Mucosa of descending colon (tissue), 3 donors: ENCODE results near the gene S100A6. TPM values are rescaled to one million over a fixed set of nuclear protein-coding genes. Genes with fewer than 3 reads are reported as not detected.

Experiments
- ATAC-seq: fragments of 200-7000 bp; cut with Tn5 transposase; one replicate; pipeline ENCODE4 v1.9.1; 2020; ENCODE audit warnings: mild to moderate bottlenecking, moderate library complexity
- DNase-seq, 3 donors: peaks; one replicate each; pipeline ENCODE4 v3.0.0-alpha.2; 2020
- H3K36me3 ChIP-seq: fragments of 200-600 bp; one replicate; pipeline ENCODE4 v1.8.0; 2021; ENCODE audit warnings: low read depth, mild to moderate bottlenecking
- H3K4me1 ChIP-seq: fragments of 200-600 bp; one replicate; pipeline ENCODE4 v1.8.0; 2021; ENCODE audit warnings: low read depth, mild to moderate bottlenecking
- H3K4me3 ChIP-seq: fragments of 200-600 bp; one replicate; pipeline ENCODE4 v1.8.0; 2021; ENCODE audit warnings: mild to moderate bottlenecking
- H3K9me3 ChIP-seq: fragments of 200-600 bp; one replicate; pipeline ENCODE4 v1.8.0; 2021; ENCODE audit warnings: mild to moderate bottlenecking
- intact Hi-C, 2 donors: fragments of 100-400 bp; cut with DNase I in 1 of 2; cut with micrococcal nuclease in 1 of 2; formaldehyde crosslinking; loops; one replicate each; pipeline versions ENCODE4 v1.11.0 to v1.11.1; 2022; cut with DNase I, micrococcal nuclease
- total RNA-seq, 3 donors: library from RNA; stranded (reverse); fragmentation: NEBNext Ultra II Directional in 2 of 3; extraction: Animal tissue kit (Norgen Biotek cat#: 25700) in 2 of 3; gene quantifications; one replicate each; pipeline versions ENCODE4 v1.2.1 to v1.2.4, GENCODE V29; 2021 to 2023
- TF ChIP-seq, protein P1 (sequence below): fragments of 200-600 bp; IDR thresholded peaks from one replicate; pipeline ENCODE4 v1.8.0; 2022; ENCODE audit warnings: antibody characterized with exemption, mild to moderate bottlenecking
- donor health status: DM: no; HTN: no; CAD: no; lungs with moderate emphysema.
- donor health status: DM: no; HTN: no; CAD: no.
- donor health status: DM: no; HTN: yes; CAD: no.

Gene S100A6
- total RNA-seq, 3 donors from 2014 or later, result 1,327 to 1,659 (median 1,382) TPM

GRCh38 chr1:153536671-153537375 is 1.0 kb upstream of the S100A6 start:
- H3K36me3 ChIP-seq, result no peaks in the 10 kb centered on the region
- TF ChIP-seq, protein P1, sequence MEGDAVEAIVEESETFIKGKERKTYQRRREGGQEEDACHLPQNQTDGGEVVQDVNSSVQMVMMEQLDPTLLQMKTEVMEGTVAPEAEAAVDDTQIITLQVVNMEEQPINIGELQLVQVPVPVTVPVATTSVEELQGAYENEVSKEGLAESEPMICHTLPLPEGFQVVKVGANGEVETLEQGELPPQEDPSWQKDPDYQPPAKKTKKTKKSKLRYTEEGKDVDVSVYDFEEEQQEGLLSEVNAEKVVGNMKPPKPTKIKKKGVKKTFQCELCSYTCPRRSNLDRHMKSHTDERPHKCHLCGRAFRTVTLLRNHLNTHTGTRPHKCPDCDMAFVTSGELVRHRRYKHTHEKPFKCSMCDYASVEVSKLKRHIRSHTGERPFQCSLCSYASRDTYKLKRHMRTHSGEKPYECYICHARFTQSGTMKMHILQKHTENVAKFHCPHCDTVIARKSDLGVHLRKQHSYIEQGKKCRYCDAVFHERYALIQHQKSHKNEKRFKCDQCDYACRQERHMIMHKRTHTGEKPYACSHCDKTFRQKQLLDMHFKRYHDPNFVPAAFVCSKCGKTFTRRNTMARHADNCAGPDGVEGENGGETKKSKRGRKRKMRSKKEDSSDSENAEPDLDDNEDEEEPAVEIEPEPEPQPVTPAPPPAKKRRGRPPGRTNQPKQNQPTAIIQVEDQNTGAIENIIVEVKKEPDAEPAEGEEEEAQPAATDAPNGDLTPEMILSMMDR, result no peak
- H3K4me1 ChIP-seq, result peaks cover 50% of the 10 kb centered on the region
- ATAC-seq, result peak; percentile 60
- DNase-seq, result peak; percentile 83 to 88 (median 87)
- no peak overlapping the region for H3K4me3 ChIP-seq
- H3K9me3 ChIP-seq, result no peaks in the 10 kb centered on the region
- intact Hi-C loops, result no loop called here

DNA sequence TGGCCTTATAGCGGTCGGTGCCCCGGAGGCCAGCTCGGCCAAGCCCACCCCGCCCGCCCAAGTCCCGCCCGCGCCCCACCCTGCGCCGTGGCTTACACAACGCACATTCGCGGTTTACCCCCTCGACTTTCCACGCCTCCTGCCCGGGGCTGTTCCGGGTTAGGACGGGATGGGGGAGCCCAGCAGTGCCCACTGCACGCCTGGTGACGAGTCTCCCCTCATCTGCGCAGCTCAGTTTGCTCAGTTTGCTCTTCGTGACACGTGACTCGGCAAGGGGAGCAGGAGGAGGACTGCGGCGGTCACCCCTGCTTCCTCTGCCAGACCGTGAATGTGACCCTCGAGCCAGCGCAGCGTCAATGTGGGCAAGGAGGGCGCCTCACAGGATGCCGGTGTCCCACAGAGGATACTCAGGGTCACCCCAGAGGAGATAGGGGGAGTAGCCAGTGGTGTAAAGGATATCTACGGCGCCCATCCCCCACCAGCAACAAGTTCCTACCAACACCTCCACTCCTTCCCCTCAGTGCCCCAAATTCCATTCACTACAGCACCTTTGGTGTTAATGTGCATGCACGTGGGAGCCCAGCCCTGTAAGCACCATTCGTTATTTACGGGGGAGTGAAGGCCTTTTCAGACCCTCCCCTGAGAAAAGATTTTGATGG is 350 bp upstream of the S100A6 start:
- DNase-seq (peak; percentile 91 to 95 (median 94)), ATAC-seq (peak; percentile 64)
- intact Hi-C loops, result no loop called here
- Histone ChIP-seq H3K9me3 (no peaks in the 10 kb centered on the region), H3K4me1 (peaks cover 52% of the 10 kb centered on the region), H3K4me3 (peak overlapping the region; percentile 74), H3K36me3 (no peaks in the 10 kb centered on the region)
- TF ChIP-seq, protein P1, result no peak

DNA sequence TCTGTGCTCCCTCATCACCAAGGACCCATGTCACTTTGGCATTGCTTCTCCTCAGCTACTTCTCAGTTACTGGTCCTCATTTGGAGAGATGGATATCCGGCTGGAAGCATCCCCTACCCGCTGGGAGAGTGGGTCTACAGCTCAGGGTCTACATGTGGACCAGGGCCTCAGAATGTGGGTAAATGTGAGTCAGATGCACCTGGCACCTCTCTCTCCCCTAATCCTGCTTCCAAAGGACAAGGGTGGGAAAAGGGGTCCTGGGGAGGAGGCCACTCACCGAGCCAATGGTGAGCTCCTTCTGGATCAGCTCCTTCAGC is 908 bp downstream of the S100A6 start:
- ATAC-seq, result no peak
- H3K4me1 ChIP-seq, result peaks cover 50% of the 10 kb centered on the region
- intact Hi-C loops, result loop anchor here (5.0 kb wide), 1 partner anchor 32 kb away; the partner anchor contains the start of gene S100A2 (in 2 of the 2)
- H3K36me3 ChIP-seq, result no peaks in the 10 kb centered on the region
- DNase-seq, result no peak
- TF ChIP-seq, protein P1, result no peak
- peak overlapping the region; percentile 74 for H3K4me3 ChIP-seq
- no peaks in the 10 kb centered on the region for H3K9me3 ChIP-seq

GRCh38 chr1:153534226-153534924 is 1.4 kb downstream of the S100A6 start:
- H3K4me1 ChIP-seq, result peaks cover 50% of the 10 kb centered on the region
- ATAC-seq (no peak), DNase-seq (peak in 1 of 3 donors; percentile 13)
- intact Hi-C loops, result loop anchor here (5.0 kb wide), 1 partner anchor 33 kb away; the partner anchor contains the start of gene S100A2 (in 2 of the 2)
- H3K9me3 ChIP-seq, result no peaks in the 10 kb centered on the region
- TF ChIP-seq, protein P1, result no peak
- peak overlapping the region; percentile 74 for H3K4me3 ChIP-seq
- no peaks in the 10 kb centered on the region for H3K36me3 ChIP-seq

GRCh38 chr1:153533689-153534201 is 2.0 kb downstream of the S100A6 start:
- H3K36me3 ChIP-seq, result no peaks in the 10 kb centered on the region
- H3K4me3 ChIP-seq, result no peak overlapping the region
- intact Hi-C loops, result loop anchor here (5.0 kb wide), 1 partner anchor 34 kb away; the partner anchor contains the start of gene S100A2 (in 2 of the 2)
- ATAC-seq (peak; percentile 3), DNase-seq (peak; percentile 51 to 73 (median 67))
- peaks cover 47% of the 10 kb centered on the region for H3K4me1 ChIP-seq
- H3K9me3 ChIP-seq, result no peaks in the 10 kb centered on the region
- TF ChIP-seq, protein P1, result no peak
